HCT116 (cell line): ENCODE results near the gene PNP. TPM values are rescaled to one million over a fixed set of nuclear protein-coding genes. Genes with fewer than 3 reads are reported as not detected.

Source experiments
- ATAC-seq: fragments of 200-7000 bp; cut with Tn5 transposase; 2 replicates; pipeline ENCODE4 v1.9.1; 2020; ENCODE audit warnings: mild to moderate bottlenecking, moderate library complexity
- BruUV-seq: library from RNA; stranded (reverse); fragments of 400-500 nt; replicated peaks from 2 replicates; lab custom pipeline; 2021; lab: Mats Ljungman, UMichigan
- CTCF ChIA-PET: fragments of 300-600 bp; sonication (Branson Sonifier 250); formaldehyde crosslinking; loops from one replicate; lab custom pipeline; 2021; ENCODE audit warnings: antibody characterized with exemption; lab: Charles Lee
- POLR2A ChIA-PET: fragments of 300-600, 350-600 bp; sonication (Branson Sonifier 250); formaldehyde crosslinking; loops from one replicate; lab custom pipeline; 2021; ENCODE audit warnings: antibody characterized with exemption; lab: Charles Lee
- RAD21 ChIA-PET, 2 experiments: fragments of 300-600 bp; sonication (Branson Sonifier 250); formaldehyde crosslinking; loops; one replicate each; lab custom pipeline; 2023; ENCODE audit warnings: low total read pairs in 2 of 2; ENCODE audit not compliant: uncharacterized antibody in 2 of 2, unreplicated experiment in 2 of 2, low non-redundant PET in 1 of 2; lab: Charles Lee
- DNase-seq: peaks from one replicate; pipeline ENCODE4 v3.0.0-alpha.2; 2010; ENCODE audit warnings: low read depth, low spot score
- H2AFZ ChIP-seq: fragments of 200-600 bp; shearing (Covaris generic), sonication (generic); 2 replicates; pipeline ENCODE4 v1.6.1; 2017; ENCODE audit warnings: low read depth, mixed run types, mixed read lengths, antibody characterized with exemption, low read length; ENCODE audit not compliant: poor library complexity, severe bottlenecking
- H3K27ac ChIP-seq: 2 replicates; pipeline ENCODE4 v1.5.1; 2012; ENCODE audit warnings: low read depth, low read length
- H3K27me3 ChIP-seq: fragments of 200-600 bp; sonication (generic); 2 replicates; pipeline ENCODE4 v1.6.1; 2016; ENCODE audit warnings: mixed run types, low read length, mixed read lengths; ENCODE audit not compliant: insufficient read depth
- H3K36me3 ChIP-seq, 2 experiments: fragments of 200-500 bp in 1 of 2; fragments of 200-600 bp in 1 of 2; sonication (Bioruptor generic) in 1 of 2; sonication (generic) in 1 of 2; 2 replicates each; pipeline versions ENCODE4 v1.5.1 to v1.6.1; 2014 to 2016; ENCODE audit warnings: low read length in 2 of 2, inconsistent platforms in 1 of 2, mixed read lengths in 1 of 2, mixed run types in 1 of 2; ENCODE audit not compliant: insufficient read depth in 2 of 2, control insufficient read depth in 1 of 2
- H3K4me1 ChIP-seq, 2 experiments: fragments of 200-600 bp in 1 of 2; sonication (generic) in 1 of 2; 2 replicates each; pipeline versions ENCODE4 v1.5.1 to v1.6.1; 2012 to 2017; ENCODE audit warnings: low read length in 2 of 2, inconsistent platforms in 1 of 2, mild to moderate bottlenecking in 1 of 2, mixed read lengths in 1 of 2, mixed run types in 1 of 2, moderate library complexity in 1 of 2; ENCODE audit not compliant: insufficient read depth in 2 of 2, control insufficient read depth in 1 of 2
- H3K4me2 ChIP-seq: fragments of 200-600 bp; sonication (generic); 2 replicates; pipeline ENCODE4 v1.6.1; 2017; ENCODE audit warnings: mixed run types, low read length, mixed read lengths
- H3K4me3 ChIP-seq, 2 experiments: fragments of 200-600 bp in 1 of 2; sonication (generic) in 1 of 2; replicated peaks in 1 of 2; 2 replicates each; pipeline ENCODE4 v1.5.1; 2011 to 2016; ENCODE audit warnings: low read length in 2 of 2, control low read depth in 1 of 2, low read depth in 1 of 2, mild to moderate bottlenecking in 1 of 2, mixed read lengths in 1 of 2, mixed run types in 1 of 2
- H3K79me2 ChIP-seq: fragments of 200-600 bp; sonication (generic); 2 replicates; pipeline ENCODE4 v1.6.1; 2017; ENCODE audit warnings: mild to moderate bottlenecking, mixed run types, low read length, moderate library complexity, mixed read lengths; ENCODE audit not compliant: insufficient read depth
- H3K9ac ChIP-seq: fragments of 200-600 bp; sonication (generic); 2 replicates; pipeline ENCODE4 v1.6.1; 2016; ENCODE audit warnings: low read length, mixed read lengths
- H3K9me2 ChIP-seq: fragments of 200-600 bp; sonication (generic), shearing (Covaris generic); 2 replicates; pipeline ENCODE4 v1.6.1; 2017; ENCODE audit warnings: mixed run types, mild to moderate bottlenecking, moderate library complexity; ENCODE audit not compliant: insufficient read depth
- H3K9me3 ChIP-seq, 2 experiments: fragments of 200-500 bp in 1 of 2; fragments of 200-600 bp in 1 of 2; sonication (Bioruptor generic) in 1 of 2; sonication (generic) in 1 of 2; 2 replicates each; pipeline ENCODE4 v1.6.1; 2014 to 2017; ENCODE audit warnings: low read length in 2 of 2, mixed read lengths in 2 of 2, inconsistent platforms in 1 of 2, low read depth in 1 of 2, mild to moderate bottlenecking in 1 of 2, mixed run types in 1 of 2, moderate library complexity in 1 of 2; ENCODE audit not compliant: control insufficient read depth in 1 of 2, insufficient read depth in 1 of 2
- H4K20me1 ChIP-seq: fragments of 200-600 bp; sonication (generic), shearing (Covaris generic); 2 replicates; pipeline ENCODE4 v1.6.1; 2017; ENCODE audit warnings: mixed run types, mild to moderate bottlenecking, moderate library complexity; ENCODE audit not compliant: insufficient read depth
- ATF3 ChIP-seq: IDR thresholded peaks from 2 replicates; pipeline ENCODE4 v1.6.1; 2012
- CBX3 ChIP-seq: IDR thresholded peaks from 2 replicates; pipeline ENCODE4 v1.6.1; 2012; ENCODE audit warnings: low read depth
- CEBPB ChIP-seq: IDR thresholded peaks from 2 replicates; pipeline ENCODE4 v1.6.1; 2012; ENCODE audit warnings: low read depth
- EGR1 ChIP-seq: IDR thresholded peaks from 2 replicates; pipeline ENCODE4 v1.6.1; 2012; ENCODE audit warnings: low read depth
- ELF1 ChIP-seq: IDR thresholded peaks from 2 replicates; pipeline ENCODE4 v1.6.1; 2012; ENCODE audit warnings: low read depth, borderline replicate concordance
- EZH2 ChIP-seq: fragments of 200-600 bp; sonication (generic); IDR thresholded peaks from 2 replicates; pipeline ENCODE4 v1.6.1; 2017; ENCODE audit warnings: antibody characterized with exemption, mixed run types
- EZH2phosphoT487 ChIP-seq: fragments of 200-600 bp; IDR thresholded peaks from 2 replicates; pipeline ENCODE4 v1.6.1; 2018; ENCODE audit warnings: antibody characterized with exemption, borderline replicate concordance
- FOSL1 ChIP-seq: IDR thresholded peaks from 2 replicates; pipeline ENCODE4 v1.6.1; 2012; ENCODE audit warnings: low read depth
- JUND ChIP-seq: IDR thresholded peaks from 2 replicates; pipeline ENCODE4 v1.6.1; 2012
- MAX ChIP-seq: IDR thresholded peaks from 2 replicates; pipeline ENCODE4 v1.6.1; 2012
- POLR2A ChIP-seq: IDR thresholded peaks from 2 replicates; pipeline ENCODE4 v1.7.0; 2011; ENCODE audit warnings: borderline replicate concordance; ENCODE audit not compliant: insufficient read depth, insufficient read length; ENCODE audit errors: extremely low read depth
- POLR2AphosphoS5 ChIP-seq: IDR thresholded peaks from 2 replicates; pipeline ENCODE4 v1.6.1; 2011; ENCODE audit warnings: mild to moderate bottlenecking, low read depth, low read length, moderate library complexity
- RAD21 ChIP-seq: IDR thresholded peaks from 2 replicates; pipeline ENCODE4 v1.6.1; 2012; ENCODE audit warnings: low read depth, mild to moderate bottlenecking
- REST ChIP-seq: IDR thresholded peaks from 2 replicates; pipeline ENCODE4 v1.6.1; 2012; ENCODE audit warnings: low read depth
- SIN3A ChIP-seq: IDR thresholded peaks from 2 replicates; pipeline ENCODE4 v1.6.1; 2012; ENCODE audit warnings: low read depth
- SP1 ChIP-seq: IDR thresholded peaks from 2 replicates; pipeline ENCODE4 v1.6.1; 2012; ENCODE audit warnings: low read depth
- SRF ChIP-seq: IDR thresholded peaks from 2 replicates; pipeline ENCODE4 v1.6.1; 2012; ENCODE audit warnings: low read depth
- TCF7L2 ChIP-seq: IDR thresholded peaks from 2 replicates; pipeline ENCODE4 v1.7.0; 2011; ENCODE audit warnings: borderline replicate concordance, inconsistent platforms; ENCODE audit not compliant: insufficient read depth, insufficient read length; ENCODE audit errors: extremely low read depth
- YY1 ChIP-seq: IDR thresholded peaks from 2 replicates; pipeline ENCODE4 v1.6.1; 2011; ENCODE audit warnings: low read length, low read depth, moderate library complexity, mild to moderate bottlenecking; ENCODE audit not compliant: insufficient replicate concordance; ENCODE audit errors: extremely low read depth
- ZBTB33 ChIP-seq: IDR thresholded peaks from 2 replicates; pipeline ENCODE4 v1.6.1; 2011; ENCODE audit warnings: mild to moderate bottlenecking, low read length, moderate library complexity; ENCODE audit not compliant: insufficient replicate concordance; ENCODE audit errors: extremely low read depth
- ZFX ChIP-seq: fragments of 450-650 bp; IDR thresholded peaks from 2 replicates; pipeline ENCODE4 v1.6.1; 2017
- ZNF274 ChIP-seq: fragments of 200-500 bp; sonication (Bioruptor generic); IDR thresholded peaks from 2 replicates; pipeline ENCODE4 v1.6.1; 2014; ENCODE audit warnings: mild to moderate bottlenecking, low read depth, low read length, inconsistent platforms
- intact Hi-C: fragments of 100-400 bp; cut with micrococcal nuclease; formaldehyde crosslinking; loops from 2 replicates; pipeline ENCODE4 v1.10.0; 2022
- total RNA-seq: library from RNA; stranded (reverse); gene quantifications from one replicate; pipeline ENCODE4 v1.2.1, GENCODE V29; 2021; ENCODE audit not compliant: unreplicated experiment

PNP gene
- total RNA-seq, 1 experiment from 2014 or later, result 63.0 TPM

- intact Hi-C loops, result no loop called here
- peak; percentile 22 for DNase-seq
- Histone ChIP-seq H3K27ac (peak overlapping the region; percentile 59), H3K9me3 (no peaks in the 10 kb centered on the region), H3K4me3 (no peak overlapping the region), H3K9me2 (no peaks in the 10 kb centered on the region), H4K20me1 (no peaks in the 10 kb centered on the region), H2AFZ (no peak overlapping the region), H3K36me3 (no peaks in the 10 kb centered on the region), H3K79me2 (no peaks in the 10 kb centered on the region), H3K27me3 (no peaks in the 10 kb centered on the region), H3K9ac (no peak overlapping the region), H3K4me2 (peak overlapping the region; percentile 46), H3K4me1 (peaks cover 21 to 54% of the 10 kb centered on the region in 2 experiments)
- ATAC-seq, result 0 out of 2 replicates have a peak, but pooled peaks have one; percentile 26
- ChIA-PET POLR2A (interaction anchor here (0.7 kb wide), 1 partner anchor 152 kb away, joined by 4 read pairs; the partner anchor contains the start of gene PARP2), RAD21 (no interaction called here), CTCF (no interaction called here)
- BruUV-seq, result no TSS peak
- TF ChIP-seq CBX3 (peak; percentile 66; the same call in 1 of the 2 replicates), FOSL1 (peak; percentile 58; the same call in 1 of the 2 replicates), CEBPB (peak; percentile 73), MAX (no peak), JUND (peak; percentile 70; the same call in 1 of the 2 replicates), RAD21 (no peak), ELF1 (no peak), ZBTB33 (no peak), TCF7L2 (no peak), SIN3A (no peak), SRF (no peak), ZNF274 (no peak), EGR1 (no peak), YY1 (no peak), POLR2AphosphoS5 (no peak), ZFX (no peak), POLR2A (no peak), SP1 (peak; percentile 62; the same call in 1 of the 2 replicates), EZH2 (no peak), REST (no peak), EZH2phosphoT487 (no peak), ATF3 (no peak)
Measured at GRCh38 chr14:20494935-20495766, 25.9 kb downstream of the PNP start.
